Glutamatergic neuron (in vitro differentiated cells): ENCODE data around the gene SMDT1. TPM values are rescaled to one million over a fixed set of nuclear protein-coding genes. Genes with fewer than 3 reads are reported as not detected.

ENCODE experiments used
- DNase-seq: peaks from one replicate; pipeline ENCODE4 v3.0.0; 2022
- H3K27ac Mint-ChIP-seq: one replicate; pipeline ENCODE4 v1.8.0; 2020; ENCODE audit warnings: mild to moderate bottlenecking, mixed read lengths, inconsistent platforms; ENCODE audit not compliant: unreplicated experiment
- H3K27me3 Mint-ChIP-seq: one replicate; pipeline ENCODE4 v1.8.0; 2020; ENCODE audit warnings: mild to moderate bottlenecking, moderate library complexity, mixed read lengths, inconsistent platforms; ENCODE audit not compliant: unreplicated experiment
- H3K36me3 Mint-ChIP-seq: one replicate; pipeline ENCODE4 v1.8.0; 2020; ENCODE audit warnings: mild to moderate bottlenecking, mixed read lengths, inconsistent platforms; ENCODE audit not compliant: unreplicated experiment
- H3K4me1 Mint-ChIP-seq: one replicate; pipeline ENCODE4 v1.8.0; 2020; ENCODE audit warnings: mild to moderate bottlenecking, low read depth, mixed read lengths, inconsistent platforms; ENCODE audit not compliant: unreplicated experiment
- H3K4me3 Mint-ChIP-seq: one replicate; pipeline ENCODE4 v1.8.0; 2020; ENCODE audit warnings: mild to moderate bottlenecking, mixed read lengths, inconsistent platforms; ENCODE audit not compliant: unreplicated experiment
- H3K9me3 Mint-ChIP-seq: one replicate; pipeline ENCODE4 v1.8.0; 2020; ENCODE audit warnings: mild to moderate bottlenecking, moderate library complexity, mixed read lengths, inconsistent platforms; ENCODE audit not compliant: unreplicated experiment
- total RNA-seq: library from RNA; stranded (reverse); fragmentation: NEBNext Ultra II Directional; extraction: Animal tissue kit (Norgen Biotek cat#: 25700); gene quantifications from one replicate; pipeline ENCODE4 v1.2.1, GENCODE V29; 2021; ENCODE audit not compliant: unreplicated experiment
- TF ChIP-seq, protein P1 (sequence below): fragments of 200-600 bp; sonication (generic); IDR thresholded peaks from one replicate; pipeline ENCODE4 v1.5.0; 2021; ENCODE audit not compliant: partially characterized antibody, unreplicated experiment

Gene SMDT1
- total RNA-seq, 1 donor from 2014 or later = 62.0 TPM

DNA sequence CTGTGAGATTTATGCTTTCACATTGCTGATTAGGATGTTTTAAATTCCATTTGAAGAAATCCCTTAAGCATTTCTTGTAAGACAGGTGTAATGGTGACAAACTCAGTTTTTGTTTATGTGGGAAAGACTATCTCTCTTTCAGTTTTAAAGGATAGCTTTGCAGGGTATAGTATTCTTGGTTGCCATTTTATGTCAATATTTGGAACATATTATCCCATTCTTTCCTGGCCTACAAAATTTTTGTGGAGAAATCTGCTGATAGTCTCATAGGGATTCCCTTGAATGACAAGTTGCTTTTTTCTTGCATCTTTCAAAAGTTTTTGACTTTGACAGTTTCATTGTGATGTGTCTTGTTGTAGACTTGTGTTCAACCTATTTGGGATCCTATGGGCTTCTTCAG is 37.7 kb upstream of the SMDT1 start:
- Mint-ChIP-seq H3K27ac (no peak overlapping the region), H3K4me3 (no peak overlapping the region), H3K4me1 (no peaks in the 10 kb centered on the region), H3K36me3 (peaks cover 10% of the 10 kb centered on the region), H3K27me3 (no peaks in the 10 kb centered on the region), H3K9me3 (peaks cover 2% of the 10 kb centered on the region)
- TF ChIP-seq, protein P1, sequence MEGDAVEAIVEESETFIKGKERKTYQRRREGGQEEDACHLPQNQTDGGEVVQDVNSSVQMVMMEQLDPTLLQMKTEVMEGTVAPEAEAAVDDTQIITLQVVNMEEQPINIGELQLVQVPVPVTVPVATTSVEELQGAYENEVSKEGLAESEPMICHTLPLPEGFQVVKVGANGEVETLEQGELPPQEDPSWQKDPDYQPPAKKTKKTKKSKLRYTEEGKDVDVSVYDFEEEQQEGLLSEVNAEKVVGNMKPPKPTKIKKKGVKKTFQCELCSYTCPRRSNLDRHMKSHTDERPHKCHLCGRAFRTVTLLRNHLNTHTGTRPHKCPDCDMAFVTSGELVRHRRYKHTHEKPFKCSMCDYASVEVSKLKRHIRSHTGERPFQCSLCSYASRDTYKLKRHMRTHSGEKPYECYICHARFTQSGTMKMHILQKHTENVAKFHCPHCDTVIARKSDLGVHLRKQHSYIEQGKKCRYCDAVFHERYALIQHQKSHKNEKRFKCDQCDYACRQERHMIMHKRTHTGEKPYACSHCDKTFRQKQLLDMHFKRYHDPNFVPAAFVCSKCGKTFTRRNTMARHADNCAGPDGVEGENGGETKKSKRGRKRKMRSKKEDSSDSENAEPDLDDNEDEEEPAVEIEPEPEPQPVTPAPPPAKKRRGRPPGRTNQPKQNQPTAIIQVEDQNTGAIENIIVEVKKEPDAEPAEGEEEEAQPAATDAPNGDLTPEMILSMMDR = no peak
- DNase-seq = no peak

GRCh38 chr22:42050641-42051180 is 28.8 kb upstream of the SMDT1 start:
- DNase-seq = no peak
- no peak overlapping the region for H3K27ac Mint-ChIP-seq
- TF ChIP-seq, protein P1 = no peak
- no peaks in the 10 kb centered on the region for H3K4me1 Mint-ChIP-seq
- H3K36me3 Mint-ChIP-seq = peaks cover 3% of the 10 kb centered on the region
- peaks cover 3% of the 10 kb centered on the region for H3K27me3 Mint-ChIP-seq
- H3K9me3 Mint-ChIP-seq = no peaks in the 10 kb centered on the region
- no peak overlapping the region for H3K4me3 Mint-ChIP-seq

DNA sequence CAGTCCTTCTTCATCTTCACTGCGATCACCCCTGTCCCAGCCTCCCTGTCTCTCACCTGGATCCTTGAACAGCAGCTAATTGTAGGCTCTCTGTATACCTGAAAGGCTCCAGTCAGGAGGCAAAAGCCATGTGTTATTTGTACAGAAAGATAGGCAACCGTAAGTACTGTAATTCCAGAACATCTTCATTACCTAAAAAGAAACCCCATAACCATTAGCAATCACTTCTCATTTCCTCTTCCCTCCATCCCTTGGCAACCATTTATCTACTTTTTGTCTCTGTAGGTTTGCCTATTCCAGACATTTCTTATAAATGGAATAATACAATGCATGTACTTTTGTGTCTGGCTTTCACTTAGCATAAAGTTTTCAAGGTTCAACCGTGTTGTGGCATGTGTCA is 26.7 kb upstream of the SMDT1 start:
- Mint-ChIP-seq H3K27me3 (peaks cover 3% of the 10 kb centered on the region), H3K4me3 (no peak overlapping the region), H3K27ac (no peak overlapping the region), H3K4me1 (no peaks in the 10 kb centered on the region), H3K36me3 (peaks cover 18% of the 10 kb centered on the region), H3K9me3 (peaks cover 2% of the 10 kb centered on the region)
- TF ChIP-seq, protein P1 = no peak
- DNase-seq = no peak

- H3K27ac Mint-ChIP-seq = no peak overlapping the region
- H3K36me3 Mint-ChIP-seq = peaks cover 33% of the 10 kb centered on the region
- peaks cover 2% of the 10 kb centered on the region for H3K9me3 Mint-ChIP-seq
- H3K4me1 Mint-ChIP-seq = no peaks in the 10 kb centered on the region
- no peak overlapping the region for H3K4me3 Mint-ChIP-seq
- DNase-seq = no peak
- H3K27me3 Mint-ChIP-seq = no peaks in the 10 kb centered on the region
- TF ChIP-seq, protein P1 = no peak
These were observed 22.6 kb upstream of the SMDT1 start for GRCh38 chr22:42056757-42057511.

DNA sequence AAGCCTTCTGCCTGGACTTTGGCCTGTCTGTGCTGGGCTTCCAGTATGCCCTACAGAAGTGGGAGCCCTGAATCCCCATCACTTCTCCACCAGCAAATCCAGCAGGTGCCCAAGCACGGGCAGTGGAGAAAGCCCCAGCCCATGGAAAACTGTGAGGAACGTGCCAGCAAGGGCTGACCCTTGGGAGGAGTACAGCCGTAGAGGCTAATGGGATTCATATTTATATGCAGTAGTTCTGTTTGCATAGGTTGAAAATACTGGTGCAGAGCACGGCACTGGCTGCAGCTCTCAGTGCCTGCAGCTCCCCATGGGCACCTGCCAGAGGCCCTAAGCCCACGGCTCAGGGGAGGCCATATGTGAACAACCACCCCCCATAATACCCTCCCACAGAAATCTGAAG is 19.0 kb upstream of the SMDT1 start:
- Mint-ChIP-seq H3K9me3 (peaks cover 2% of the 10 kb centered on the region), H3K27me3 (no peaks in the 10 kb centered on the region), H3K36me3 (peaks cover 38% of the 10 kb centered on the region), H3K4me1 (no peaks in the 10 kb centered on the region), H3K4me3 (no peak overlapping the region), H3K27ac (no peak overlapping the region)
- TF ChIP-seq, protein P1 = no peak
- DNase-seq = no peak
